Erythroblast (primary cell): ENCODE results near the gene FAM186B.
"Not testable (repeated sequence)": the region's sequence is repeated elsewhere in the genome, so short reads cannot be mapped to it uniquely, and the experiment has no call there.

Experiments used
- DNase-seq, 2 experiments: peaks; one replicate each; lab custom pipeline; 2025; lab: John Stamatoyannopoulos, UW
- GATA1 ChIP-seq: IDR thresholded peaks from 2 replicates; pipeline ENCODE4 v1.6.1; 2011; ENCODE audit warnings: low read depth, mild to moderate bottlenecking, control low read depth, low read length, moderate library complexity
- POLR2A ChIP-seq: IDR thresholded peaks from 2 replicates; pipeline ENCODE4 v1.6.1; 2011; ENCODE audit warnings: mild to moderate bottlenecking, low read length

The FAM186B gene, protein sequence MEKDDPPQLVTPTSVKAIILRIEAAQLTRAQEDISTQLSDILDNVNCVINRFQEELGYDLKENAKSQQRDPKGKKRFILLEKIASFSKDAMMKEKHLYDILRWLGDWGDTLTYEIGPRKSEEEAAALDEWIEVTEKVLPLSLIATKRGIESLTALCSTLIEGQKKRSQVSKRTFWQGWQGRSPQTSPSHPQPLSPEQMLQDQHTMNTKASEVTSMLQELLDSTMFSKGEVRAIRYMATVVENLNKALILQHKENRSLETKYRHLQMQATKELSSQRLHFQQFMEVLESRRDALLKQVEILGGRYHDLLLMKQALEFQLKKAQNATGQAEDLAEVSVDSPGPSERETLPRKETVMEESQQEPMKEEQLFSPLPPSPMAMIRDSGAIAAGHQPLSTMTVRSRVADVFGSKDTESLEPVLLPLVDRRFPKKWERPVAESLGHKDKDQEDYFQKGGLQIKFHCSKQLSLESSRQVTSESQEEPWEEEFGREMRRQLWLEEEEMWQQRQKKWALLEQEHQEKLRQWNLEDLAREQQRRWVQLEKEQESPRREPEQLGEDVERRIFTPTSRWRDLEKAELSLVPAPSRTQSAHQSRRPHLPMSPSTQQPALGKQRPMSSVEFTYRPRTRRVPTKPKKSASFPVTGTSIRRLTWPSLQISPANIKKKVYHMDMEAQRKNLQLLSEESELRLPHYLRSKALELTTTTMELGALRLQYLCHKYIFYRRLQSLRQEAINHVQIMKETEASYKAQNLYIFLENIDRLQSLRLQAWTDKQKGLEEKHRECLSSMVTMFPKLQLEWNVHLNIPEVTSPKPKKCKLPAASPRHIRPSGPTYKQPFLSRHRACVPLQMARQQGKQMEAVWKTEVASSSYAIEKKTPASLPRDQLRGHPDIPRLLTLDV

DNA sequence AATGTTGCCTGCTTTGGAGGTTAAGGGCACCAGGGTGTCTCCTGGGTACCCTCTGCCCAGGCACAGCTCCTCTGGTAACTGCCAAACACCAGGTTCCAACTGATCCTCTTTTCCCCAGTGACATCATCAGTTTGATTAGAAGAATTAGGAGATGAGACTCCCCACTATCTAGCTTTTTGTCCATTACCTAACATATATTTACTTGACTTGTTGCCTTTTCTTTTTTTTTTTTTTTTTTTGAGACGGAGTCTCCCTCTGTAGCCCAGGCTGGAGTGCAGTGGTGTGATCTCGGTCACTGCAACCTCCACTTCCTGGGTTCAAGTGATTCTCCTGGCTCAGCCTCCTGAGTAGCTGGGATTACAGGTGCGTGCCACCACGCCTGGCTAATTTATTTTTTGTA is at the start of gene FAM186B:
TSS of gene FAM186B (minus strand) at position 101 of the 400 bp plus-strand sequence. CDS start 162 bp downstream, outside the sequence.
- DNase-seq, result not testable (repeated sequence)

DNA sequence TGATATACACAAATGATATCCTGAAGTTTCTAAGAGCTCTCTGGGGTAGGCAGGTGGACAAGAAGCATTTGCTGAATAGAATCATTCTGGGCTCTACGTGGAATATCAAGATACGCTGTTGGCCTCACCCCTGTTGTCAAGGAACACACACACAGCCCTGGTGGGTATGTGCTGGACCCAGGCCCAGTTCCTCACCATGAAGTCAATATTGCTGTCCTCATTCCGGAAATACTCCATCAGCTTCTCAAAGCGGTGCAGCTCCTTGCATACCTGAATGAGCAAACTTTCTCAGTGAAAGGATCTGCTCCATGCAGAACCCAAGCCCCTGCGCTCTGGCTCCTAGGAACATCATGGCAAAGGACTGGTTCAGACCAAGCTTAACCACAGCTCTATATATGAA is 49.3 kb upstream of the FAM186B start:
- TF ChIP-seq GATA1, result no peak
- no peak for TF ChIP-seq POLR2A

DNA sequence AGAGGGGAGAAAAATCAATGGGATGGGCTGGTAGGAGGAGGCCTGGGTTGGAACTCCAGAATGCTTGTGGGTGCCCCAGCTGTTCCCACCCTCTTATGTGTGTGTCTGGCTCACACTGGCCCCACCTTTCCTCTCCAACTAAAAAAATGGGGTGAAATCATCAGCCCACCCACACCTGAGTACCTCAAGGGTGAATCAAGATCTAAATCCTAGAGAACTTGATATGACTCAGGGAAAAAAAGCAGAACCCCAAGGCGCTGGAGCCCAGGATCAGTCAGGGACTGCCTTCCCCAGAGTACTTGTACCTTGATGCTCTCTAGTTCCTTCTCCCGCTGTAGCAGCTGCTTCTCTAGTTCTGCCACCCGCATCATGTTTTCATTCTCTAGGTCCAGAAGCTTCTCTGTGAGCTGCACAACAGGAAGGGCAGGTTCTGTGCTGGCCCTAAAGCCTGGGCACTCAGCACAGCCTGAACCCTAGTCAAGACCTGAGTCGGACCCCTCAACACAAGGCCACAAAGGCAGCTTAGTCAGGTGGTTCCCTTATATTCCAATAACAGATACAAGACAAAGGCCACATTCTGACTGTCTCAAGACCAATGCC is 47.6 kb upstream of the FAM186B start:
- DNase-seq, result no peak
- TF ChIP-seq GATA1 (no peak), POLR2A (no peak)

More for the DNA sequence above, 49.3 kb upstream of the FAM186B start:
- DNase-seq, result no peak

DNA sequence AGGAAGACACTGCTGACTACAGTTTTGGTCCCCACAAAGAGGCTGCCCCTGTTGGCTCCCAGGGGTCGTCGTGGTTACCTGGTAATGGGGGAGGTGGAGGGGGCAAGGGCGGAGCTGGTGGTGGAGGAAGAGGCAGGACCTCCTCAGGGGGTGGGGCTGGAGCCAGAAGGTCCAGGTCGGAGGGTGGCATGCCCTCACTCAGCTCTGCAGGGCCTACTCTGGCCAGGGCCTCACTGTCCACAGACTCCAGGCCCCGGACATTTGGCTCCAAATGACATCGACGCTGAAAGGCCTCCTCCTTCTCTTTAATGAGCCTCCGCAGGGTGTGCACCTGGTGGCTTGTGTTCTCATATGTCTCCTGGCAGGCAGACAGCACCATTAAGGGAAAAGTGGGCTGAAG is 46.4 kb upstream of the FAM186B start:
- TF ChIP-seq GATA1, result no peak
- no peak for TF ChIP-seq POLR2A
- DNase-seq, result no peak

DNA sequence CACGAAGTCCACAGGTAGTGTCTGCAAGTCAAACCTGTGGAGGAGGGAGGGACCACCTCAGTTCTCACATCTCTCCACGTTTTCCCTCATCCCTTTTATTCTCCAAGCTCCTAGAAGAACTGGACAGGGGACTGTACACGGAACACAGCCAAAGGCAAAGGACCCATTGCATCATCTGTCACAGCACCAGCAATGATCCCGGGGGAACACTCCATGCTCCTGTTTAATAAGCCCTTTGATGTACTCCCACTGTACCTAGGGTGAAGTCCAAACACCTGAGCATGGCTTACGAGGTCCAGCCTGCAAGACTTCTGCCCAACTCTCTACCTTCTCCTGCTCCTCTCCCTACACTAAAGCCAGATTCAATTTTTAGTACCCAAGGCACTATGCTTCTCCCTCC is 44.5 kb upstream of the FAM186B start:
- TF ChIP-seq GATA1 (no peak), POLR2A (no peak)
- DNase-seq, result no peak

DNA sequence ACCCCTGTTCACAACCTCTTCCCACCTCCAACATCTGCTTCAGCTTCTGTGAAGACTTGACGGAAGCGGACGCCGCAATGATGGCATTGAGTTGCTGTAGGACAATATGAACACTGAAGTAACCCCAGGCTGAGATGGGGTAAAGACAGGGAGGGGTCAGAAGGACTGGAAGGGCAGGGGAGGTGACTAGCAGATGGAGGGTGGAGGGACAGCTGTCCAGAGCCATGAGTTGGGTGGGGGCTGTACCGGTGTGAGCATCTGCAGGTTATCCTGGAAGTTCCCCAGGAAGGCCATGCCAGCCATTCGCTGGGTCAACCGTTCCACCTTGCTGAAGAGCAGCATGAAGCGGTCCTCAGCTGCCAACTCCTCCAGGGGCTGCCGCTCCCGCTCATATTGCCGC is 44.0 kb upstream of the FAM186B start:
- no peak for DNase-seq
- TF ChIP-seq GATA1 (no peak), POLR2A (no peak)

DNA sequence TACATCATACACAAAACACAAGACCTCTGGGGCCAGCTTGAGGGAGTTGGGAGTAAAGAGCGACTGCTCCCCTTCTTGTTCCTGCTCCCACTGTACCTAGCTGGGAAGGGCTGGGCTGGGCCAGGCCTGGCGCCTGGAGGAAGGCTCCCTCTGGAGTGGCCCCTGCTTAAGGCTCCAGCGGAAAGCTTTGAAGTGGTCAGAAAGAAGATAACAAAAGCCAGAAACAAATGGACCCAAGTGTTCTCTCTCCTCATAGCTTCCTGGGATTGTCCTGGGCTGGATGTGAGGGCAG is 43.2 kb upstream of the FAM186B start:
- TF ChIP-seq GATA1 (no peak), POLR2A (no peak)
- DNase-seq, result no peak

DNA sequence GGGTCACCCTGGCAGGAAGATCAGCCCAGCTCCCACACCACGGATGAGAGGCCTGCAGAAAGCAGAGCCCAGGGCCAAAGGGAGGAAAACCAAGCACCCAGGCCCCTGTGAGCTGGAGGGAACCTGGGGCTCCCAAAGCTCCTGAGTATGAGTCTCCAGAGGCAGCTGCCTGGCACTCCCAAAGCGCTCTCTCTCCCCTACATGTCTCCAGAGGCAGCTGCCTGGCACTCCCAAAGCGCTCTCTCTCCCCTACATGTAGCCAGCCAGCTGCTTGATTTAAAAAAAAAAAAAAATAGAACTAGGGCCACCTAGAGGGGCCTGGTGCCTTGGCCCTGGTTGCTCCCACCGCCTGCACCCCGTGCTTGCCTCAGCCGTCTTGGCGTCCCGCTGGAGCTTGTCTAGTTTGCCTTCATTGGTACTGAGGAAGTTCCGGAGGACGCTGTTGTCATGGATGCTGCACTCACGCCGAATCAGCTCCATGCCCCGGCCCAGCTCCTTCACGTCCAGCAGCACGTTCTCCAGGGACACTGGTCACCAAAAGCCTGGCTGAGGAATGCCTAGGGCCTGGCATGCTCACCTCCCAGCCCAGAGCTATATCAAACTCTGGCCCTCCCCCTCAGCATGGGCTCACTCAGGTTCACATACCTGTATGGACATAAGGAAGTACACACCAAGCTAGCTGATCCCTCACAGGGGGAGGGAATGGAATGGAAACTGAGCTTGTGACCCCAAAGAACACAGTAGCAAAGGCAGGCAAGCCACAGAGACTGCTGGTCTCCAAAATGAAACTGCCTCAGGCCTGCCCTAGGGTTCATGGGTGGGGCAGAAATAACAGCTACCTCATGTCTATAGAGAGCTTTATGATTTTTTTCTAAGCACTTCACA is 42.6 kb upstream of the FAM186B start:
- DNase-seq, result peak in 1 of 2 experiments; percentile 18
- TF ChIP-seq GATA1 (no peak), POLR2A (no peak)

DNA sequence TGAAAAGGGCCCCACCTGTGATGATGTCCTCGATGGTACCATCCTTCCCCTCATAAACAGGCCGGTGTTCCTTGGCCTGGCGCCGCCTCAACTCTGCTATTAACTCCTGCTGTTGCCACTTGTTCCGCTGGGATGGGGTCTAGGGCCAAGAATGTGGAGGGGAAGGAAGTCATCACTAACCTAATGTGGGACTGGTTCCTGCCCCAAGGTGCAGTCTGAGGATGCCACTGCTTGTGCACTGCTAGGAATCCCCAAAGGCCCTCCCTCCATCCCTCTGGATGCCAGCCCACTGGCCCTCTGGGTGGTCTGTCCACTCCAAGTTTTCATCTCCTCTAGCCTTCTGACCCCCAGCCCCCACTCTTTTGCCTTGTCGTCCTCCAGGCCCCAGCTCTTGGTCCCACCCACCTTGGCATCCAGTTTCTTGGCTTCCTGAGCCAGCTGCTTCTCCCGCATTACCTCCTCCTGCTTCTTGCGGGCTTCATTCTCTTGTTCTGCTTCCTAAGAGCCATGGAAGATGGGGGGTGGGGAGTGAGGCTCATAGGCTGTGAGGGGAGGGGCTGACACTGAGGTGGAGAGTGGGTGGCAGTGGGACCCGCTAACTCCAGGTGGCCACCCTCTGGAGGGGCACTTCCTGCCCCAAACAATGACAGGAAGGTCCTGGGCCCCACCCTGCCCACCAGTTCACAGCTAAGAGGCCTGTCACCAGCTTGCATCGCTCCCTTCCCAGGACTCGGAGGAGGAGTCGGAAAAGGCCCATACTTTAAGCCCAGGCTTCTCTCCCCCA is 41.6 kb upstream of the FAM186B start:
- TF ChIP-seq POLR2A, result no peak
- no peak for TF ChIP-seq GATA1
- no peak for DNase-seq

DNA sequence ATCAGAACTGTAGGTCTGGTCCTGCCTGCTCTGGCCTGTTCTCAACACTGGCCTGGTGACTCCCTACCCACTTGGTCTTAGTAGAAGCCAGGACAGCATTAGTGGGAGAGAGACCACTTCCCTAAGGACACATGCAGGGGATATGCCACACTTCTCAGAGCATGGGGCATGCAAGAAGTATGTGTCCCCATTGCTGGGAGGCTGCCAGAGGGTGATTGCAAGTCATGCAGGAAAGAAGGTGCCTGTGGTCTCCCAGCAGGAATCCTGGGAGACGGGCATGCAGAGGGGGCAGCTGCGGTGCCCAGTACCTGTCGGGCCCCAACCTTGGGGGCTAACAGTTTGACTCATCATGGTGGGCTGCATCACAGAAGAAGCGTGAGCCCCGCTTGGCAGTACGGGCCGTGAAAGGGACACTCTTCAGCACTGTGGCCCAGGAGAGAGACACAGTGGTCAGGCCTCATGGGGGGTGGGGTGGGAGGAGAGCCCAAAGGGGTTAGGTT is 40.9 kb upstream of the FAM186B start:
- TF ChIP-seq GATA1, result no peak
- no peak for TF ChIP-seq POLR2A
- peak in 1 of 2 experiments; percentile 12 for DNase-seq

DNA sequence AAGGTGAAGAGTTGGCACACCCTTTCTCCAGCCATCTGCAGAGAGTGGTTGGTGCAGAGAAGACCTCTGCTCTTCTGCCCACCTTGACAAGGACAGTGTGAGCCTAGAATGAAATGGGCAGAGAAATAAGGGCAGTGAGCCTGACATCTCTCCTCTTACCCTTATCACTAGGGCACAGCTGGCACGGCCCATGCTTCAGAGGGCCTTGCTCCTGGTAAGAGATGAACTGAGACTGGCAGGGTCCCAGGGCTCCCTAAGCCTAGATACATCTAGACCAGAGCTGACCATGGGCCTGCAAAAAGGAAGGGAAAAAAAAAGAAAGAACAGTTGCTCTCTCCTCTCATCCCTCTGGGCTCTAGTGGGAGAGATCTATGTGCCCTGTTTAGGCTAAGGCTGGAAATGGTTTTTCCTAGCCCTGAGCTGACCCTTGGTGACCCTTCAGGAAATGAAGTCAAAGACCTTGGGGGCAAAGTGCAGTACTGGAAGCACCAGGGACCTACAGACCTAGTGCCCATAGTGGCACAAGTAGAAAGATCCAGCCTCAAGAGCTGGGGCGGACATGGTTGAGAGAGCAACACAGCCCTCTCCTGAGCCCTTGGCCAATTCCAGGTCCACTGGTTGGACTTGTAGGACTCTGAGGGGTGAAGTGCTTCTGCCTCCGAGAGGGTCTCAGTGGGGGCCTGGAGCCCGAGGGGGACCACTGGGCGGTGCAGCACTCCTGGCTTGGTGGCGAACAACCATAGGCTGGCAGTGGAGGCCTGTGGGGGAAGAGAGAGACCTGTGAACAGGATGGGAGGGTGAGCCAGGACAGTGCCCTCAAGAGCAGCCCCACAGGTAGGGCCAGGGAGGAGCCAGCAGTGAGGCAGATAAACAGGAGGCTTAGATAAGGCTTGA is 40.0 kb upstream of the FAM186B start:
- TF ChIP-seq POLR2A (no peak), GATA1 (no peak)
- peak; percentile 38 to 46 for DNase-seq

DNA sequence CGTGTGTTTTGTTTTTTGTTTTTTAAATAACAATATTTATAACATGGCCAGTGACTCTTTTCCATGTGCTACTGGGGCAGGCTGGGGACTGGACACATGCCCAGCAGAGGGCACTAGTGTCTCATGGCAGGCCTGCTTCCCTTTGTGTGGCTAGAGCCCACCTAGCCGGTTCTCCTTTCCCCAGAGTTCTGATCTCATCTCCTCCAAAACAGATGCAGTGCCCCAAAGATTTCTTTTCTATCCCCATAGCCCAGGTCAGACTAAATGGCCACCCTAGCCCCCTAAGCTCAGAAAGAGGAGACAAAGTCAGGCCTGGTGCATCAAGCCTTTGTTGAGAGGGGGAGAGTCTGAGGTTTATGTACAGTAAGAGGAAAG is 39.2 kb upstream of the FAM186B start:
- TF ChIP-seq POLR2A (no peak), GATA1 (no peak)
- DNase-seq, result peak; percentile 77 to 89
